ENCODE results near the gene HIVEP3.
A peak's percentile ranks its signal among the peaks of the same experiment; 100 is the strongest.

HIVEP3 gene

DNA sequence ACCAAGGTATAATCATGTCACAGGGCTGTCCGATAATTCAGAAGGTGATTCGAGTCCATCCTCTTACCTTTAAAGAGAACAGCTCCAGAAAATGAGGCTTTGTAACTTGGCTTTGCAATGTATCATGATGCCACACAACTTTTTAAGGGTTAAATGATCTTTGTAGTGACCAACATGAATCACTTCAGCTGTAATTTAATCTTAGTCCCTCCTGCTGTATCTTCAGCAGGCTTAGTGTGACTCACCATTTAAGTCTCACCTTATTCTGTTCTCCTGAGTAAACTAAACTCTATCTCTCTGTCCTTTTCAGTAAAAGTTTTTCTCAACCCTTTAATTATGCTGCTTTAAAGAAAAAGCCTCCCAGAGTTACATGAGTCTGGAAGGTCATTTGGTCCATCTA, 1.9 kb upstream of the HIVEP3 start:
- DNase-seq = no peak

DNA sequence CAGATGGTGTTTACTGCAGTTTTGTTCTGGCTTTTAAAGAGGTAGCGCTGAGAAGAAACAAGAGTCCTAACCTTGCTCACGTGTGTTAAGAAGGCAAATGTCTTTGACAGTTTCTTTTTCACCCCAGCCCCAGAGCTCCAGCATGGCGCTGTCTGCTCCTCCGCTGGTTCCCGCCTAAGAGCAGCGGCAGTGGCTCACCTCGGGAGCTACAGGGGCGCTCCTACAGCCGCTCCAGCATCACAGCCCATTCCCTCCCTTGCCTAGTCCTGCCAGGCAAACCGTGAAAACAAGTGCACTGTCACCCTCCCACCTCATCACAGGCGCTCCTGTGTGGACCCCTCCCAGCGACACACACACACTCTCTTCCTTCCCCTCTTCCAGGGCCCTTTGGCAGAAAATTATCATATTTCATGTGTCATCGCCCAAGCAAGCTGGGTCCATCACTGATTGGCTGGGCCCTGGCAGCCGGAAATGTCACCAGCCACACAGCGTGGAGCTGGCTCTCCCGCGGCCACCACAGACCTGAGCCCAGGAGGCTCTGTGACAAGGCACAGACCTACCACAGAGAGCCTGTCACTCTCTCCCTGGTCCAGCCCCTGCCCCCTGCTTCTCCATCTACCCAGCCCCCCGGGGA, 1.2 kb upstream of the HIVEP3 start:
- DNase-seq = peak; percentile 85

GRCh38 chr1:41919131-41919530, 409 bp upstream of the HIVEP3 start:
- DNase-seq = no peak

- peak; percentile 67 for DNase-seq
Observed at GRCh38 chr1:41917835-41918449, 780 bp downstream of the HIVEP3 start.

- no peak for DNase-seq
Observed at GRCh38 chr1:41917076-41917475, 1.6 kb downstream of the HIVEP3 start.

DNA sequence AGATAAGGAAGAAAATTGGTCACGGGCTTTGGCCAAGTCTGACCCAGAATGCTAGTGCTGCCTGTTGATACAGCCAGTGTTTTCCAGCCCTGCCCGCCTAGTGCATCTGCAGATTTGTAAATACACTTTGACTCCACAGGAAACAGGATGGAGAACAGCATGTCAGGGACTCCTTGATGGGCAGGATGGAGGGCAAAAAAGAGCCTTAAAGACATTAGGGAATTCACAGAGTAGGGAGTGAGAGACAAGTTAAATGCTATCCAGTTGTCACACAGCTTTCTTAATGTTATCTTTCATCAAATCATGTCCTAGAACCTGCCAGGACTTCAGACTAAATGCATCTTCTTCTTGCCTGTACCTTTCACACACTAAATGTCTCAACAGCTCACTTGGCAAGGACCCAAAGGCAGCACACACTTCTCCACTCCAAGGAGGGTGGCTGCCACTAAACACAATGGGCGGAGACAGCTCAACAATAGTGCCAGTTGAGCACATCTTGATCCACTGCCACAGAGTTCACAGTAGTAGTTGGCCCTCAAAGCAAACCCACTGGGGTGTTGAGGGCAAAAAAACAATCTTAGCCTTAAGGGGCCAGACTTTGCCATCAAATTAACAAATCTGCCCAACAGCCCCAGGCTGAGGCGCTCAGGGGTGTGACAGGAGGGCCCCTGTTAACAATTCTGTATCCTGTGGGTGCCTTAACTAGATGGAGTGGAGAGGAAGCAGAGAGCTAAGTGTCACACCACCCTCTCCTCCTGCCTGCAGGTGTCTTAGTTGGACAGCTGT, 2.7 kb downstream of the HIVEP3 start:
- peak; percentile 78 for DNase-seq

DNA sequence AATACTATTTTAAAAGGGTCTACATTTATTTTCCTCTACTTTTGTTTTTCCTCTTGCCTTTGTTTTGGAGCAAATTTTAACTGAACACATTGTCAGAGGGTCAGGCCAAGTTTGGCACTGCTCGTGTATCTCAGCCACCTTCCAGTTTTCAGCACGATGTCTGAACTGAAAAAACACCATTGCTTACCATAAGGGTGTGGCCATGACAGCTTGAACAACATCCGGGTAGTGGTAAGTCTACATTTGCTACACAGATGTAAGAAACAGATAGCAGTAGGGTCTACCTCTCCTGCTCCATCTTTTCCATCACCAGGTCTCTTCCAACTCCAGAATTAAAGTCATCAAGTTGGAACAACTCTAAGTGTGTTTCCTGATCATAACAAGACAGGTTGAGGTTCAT, 4.2 kb downstream of the HIVEP3 start:
- DNase-seq = peak; percentile 49

DNA sequence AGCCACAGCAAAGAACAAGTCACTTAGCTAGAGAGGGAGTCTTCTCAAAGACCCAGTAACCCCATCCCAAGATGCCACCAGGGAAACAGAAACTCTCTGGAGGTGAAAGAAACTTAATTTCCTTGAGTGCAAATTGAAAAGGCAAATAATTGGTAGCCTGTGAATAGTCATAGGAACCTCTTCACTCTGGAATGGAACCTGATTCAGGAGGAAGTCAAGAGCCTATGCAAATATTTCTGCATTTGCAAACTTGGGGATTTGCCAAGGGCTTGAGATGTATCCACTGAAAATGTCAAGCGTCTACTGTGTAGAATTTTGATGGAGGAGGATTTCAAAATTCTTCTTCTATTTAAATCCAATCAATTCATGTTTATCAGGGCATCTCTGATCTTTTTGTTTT, 5.7 kb downstream of the HIVEP3 start:
- no peak for DNase-seq

- DNase-seq = no peak
Observed at GRCh38 chr1:41908288-41908895, 10.3 kb downstream of the HIVEP3 start.

- no peak for DNase-seq
Observed at GRCh38 chr1:41907446-41907845, 11.3 kb downstream of the HIVEP3 start.

GRCh38 chr1:41906943-41907342, 11.8 kb downstream of the HIVEP3 start:
- no peak for DNase-seq

GRCh38 chr1:41905093-41905675, 13.5 kb downstream of the HIVEP3 start:
- DNase-seq = no peak

- no peak for DNase-seq
Observed at GRCh38 chr1:41902664-41903063, 16.1 kb downstream of the HIVEP3 start.

- no peak for DNase-seq
Observed at GRCh38 chr1:41902159-41902577, 16.6 kb downstream of the HIVEP3 start.

DNA sequence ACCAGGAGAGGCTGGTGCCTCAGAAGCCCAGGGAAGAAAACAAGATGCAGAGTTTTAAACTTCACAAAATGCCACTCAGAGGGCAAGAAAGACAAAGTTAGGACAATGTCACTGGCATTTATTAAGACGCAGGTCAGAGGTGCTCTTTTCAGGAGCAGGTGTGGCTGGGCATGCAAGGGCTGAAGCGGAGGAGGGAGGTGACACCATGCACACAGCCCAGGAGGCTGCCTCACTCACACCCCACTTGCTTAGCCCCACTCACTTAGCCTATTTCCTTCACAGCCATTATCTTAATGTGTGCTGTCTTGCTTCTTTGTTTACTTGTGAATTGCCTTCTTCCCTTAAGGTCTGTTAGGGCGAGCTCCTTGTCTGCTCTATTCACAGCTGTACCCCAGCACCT, 17.2 kb downstream of the HIVEP3 start:
- no peak for DNase-seq

DNA sequence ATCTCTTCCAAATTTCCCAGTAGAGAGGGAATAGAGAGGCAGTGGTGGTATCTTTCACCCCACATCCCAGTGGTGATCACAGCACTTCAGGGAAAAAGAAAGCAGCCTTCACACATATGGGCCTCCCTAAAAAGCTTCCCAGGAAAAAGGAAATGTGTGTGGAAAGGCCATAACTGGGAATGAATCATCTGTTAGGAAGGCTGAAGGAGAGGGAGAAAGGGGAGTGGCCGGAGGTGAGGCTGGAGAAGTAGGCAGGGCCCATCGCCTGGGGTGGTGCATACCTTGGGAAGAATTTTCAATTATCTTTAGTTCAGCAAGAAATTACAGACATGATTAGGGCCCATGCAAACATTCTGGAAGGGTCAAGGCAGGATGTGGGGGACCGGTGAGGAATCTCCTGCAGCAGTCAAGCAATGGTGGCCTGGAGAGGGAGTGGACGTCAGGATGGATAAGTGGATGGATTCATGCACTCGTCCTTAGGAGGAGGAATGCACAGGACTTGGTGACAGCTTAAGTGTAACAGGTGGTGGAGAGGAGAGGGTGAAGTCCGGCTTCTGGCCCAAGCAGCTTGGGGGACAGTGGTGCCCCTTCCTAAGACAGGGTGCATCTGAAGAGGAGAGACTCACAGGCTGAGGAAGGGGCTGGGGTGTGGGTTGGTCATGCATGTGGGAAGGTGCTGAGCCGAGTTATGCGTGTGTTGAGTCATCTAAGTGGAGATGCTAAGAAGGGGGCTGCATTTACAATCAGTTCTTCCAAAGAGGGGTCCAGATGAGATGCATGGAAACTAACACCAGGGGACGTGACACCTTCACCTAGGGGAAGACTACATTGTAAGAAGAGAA, 17.9 kb downstream of the HIVEP3 start:
- DNase-seq = no peak

GRCh38 chr1:41898191-41898713, 20.5 kb downstream of the HIVEP3 start:
- peak; percentile 91 for DNase-seq

DNA sequence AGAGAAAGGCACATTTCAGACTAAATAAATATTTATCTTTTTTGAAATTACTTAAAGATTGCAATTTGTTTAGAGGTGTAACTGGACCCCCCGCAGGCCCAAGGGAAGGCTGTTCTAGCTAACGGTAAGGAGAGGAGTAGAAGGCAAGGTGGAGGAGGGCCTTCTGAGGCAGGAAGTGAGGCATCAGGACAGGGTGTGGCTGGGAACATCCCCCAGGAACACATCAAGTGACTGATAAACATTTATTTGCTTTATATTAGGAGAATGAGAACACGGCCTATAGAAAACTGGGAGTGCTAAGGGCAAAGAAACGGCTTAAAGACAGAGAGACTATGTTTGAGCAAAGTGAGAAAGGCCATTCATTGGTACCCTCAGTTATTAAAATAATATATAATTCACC, 23.2 kb downstream of the HIVEP3 start:
- DNase-seq = no peak

GRCh38 chr1:41894808-41895483, 23.8 kb downstream of the HIVEP3 start:
- DNase-seq = no peak

DNA sequence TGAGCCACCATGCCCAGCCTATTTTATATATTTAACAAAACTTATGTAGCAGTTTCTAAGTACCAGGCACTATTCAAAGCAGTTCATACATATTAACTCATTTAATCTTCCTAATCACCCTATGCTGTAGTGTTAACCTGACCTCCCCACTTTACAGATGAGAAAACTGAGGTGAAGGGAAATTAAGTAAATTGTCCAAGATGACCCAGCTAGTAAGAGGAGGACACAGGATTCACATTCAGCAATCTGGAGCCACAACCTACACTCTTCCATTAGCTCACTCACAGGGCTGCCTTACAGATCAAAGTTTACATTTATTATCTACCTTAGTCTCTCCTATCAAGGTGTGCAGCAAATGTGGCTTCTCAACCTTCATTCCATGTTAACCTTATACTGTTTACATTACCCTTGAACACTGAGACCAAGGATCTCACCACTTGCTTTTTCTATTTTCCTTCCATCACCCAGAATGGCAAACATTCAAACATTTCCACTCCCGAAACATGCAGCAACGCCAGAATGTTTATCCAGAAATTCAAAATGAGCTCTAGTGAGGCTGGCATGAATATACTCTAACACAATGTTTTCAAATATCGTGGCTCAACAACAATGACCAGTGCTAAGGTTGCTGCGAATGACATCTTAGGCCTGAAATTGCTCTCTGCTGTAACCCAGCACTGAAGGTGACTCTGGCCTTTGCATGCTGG, 24.5 kb downstream of the HIVEP3 start:
- DNase-seq = no peak

DNA sequence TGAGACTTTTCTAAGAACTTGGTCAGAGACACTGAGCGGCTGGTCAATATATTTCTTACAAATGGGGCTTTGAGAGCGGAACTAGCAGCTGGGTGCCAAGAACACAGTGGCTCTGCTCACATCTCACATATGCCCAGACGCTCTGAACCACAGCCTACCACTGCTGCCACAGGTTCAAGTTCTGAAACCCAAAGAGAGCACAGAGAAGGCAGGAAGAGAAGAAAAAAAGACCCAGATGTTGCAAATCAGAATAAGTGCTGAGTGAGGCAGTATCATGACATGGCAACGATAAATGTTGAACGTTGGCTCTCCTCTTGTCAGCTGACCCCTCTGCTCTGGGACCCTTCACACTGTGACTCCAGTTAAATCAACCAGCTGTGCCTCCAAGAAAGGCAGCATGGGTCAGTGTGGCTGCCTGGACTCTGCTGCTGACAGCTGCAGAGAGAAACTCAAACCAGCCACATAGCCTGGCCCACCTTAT, 26.4 kb downstream of the HIVEP3 start:
- peak; percentile 56 for DNase-seq

Measured in CD4-positive, alpha-beta T cell treated with Interleukin-17A for 4 hours (primary cell).